ENCODE results near the gene LBHD2. TPM values are rescaled to one million over a fixed set of nuclear protein-coding genes. Genes with fewer than 3 reads are reported as not detected.
"Not testable (repeated sequence)": the region's sequence is repeated elsewhere in the genome, so short reads cannot be mapped to it uniquely, and the experiment has no call there.

The LBHD2 gene
- total and polyA plus RNA-seq, 9 donors, result 0.47 TPM; not detected in 8

DNA sequence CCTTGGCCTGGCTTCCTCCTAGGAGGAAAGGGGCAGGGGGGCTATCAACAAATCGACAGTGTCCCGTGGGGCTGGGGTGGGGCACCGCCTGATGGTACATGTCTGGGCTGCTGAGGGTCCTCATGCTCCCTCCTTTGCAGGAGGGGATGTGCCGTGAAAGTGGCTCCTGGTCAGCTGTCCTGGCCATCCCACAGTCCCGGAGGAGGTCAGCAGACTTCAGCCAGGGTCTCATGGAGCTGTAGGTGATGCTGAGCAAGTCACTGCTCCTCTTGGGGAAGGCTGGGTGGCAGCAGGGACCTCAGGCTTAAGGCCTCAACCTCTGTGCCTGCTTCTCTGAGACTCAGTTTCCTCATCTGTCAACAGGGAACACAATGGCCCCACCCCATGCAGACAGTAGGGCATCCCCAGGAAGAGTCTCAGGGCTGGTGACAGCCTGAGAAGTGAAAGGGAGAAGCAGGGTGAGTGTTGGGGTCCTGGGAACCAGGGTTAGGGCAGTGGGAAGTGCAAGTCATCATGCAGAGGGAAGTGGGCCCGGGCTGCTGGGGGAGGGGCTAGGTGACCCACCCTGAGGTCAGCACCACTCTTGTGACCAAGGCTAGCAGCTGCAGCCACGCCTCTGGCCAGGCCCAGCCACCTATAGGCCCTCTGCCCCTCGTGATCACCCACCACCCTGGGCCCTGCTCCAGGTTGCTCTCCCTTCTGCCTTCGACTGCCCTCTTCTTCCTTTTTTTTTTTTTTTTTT, 34.8 kb downstream of the LBHD2 start:
- H3K9me3 ChIP-seq, result no peaks in the 10 kb centered on the region
- peak overlapping the region in 1 of 2 donors; percentile 60 for H3K27ac ChIP-seq
- H3K27me3 ChIP-seq, result no peaks in the 10 kb centered on the region
- intact Hi-C loops (cut with DNase I), result no loop called here
- WGBS, 3 donors, result 75 to 88% (median 84%) methylated on average over 9 of the region's 9 CpGs
- DNase-seq, result no peak
- H3K36me3 ChIP-seq, result no peaks in the 10 kb centered on the region
- H3K4me3 ChIP-seq, result no peak overlapping the region
- TF ChIP-seq POLR2A (IDR thresholded peaks at IDR 0.05) (no peak), EP300 (IDR thresholded peaks at IDR 0.05) (no peak)
- TF ChIP-seq, protein P1, sequence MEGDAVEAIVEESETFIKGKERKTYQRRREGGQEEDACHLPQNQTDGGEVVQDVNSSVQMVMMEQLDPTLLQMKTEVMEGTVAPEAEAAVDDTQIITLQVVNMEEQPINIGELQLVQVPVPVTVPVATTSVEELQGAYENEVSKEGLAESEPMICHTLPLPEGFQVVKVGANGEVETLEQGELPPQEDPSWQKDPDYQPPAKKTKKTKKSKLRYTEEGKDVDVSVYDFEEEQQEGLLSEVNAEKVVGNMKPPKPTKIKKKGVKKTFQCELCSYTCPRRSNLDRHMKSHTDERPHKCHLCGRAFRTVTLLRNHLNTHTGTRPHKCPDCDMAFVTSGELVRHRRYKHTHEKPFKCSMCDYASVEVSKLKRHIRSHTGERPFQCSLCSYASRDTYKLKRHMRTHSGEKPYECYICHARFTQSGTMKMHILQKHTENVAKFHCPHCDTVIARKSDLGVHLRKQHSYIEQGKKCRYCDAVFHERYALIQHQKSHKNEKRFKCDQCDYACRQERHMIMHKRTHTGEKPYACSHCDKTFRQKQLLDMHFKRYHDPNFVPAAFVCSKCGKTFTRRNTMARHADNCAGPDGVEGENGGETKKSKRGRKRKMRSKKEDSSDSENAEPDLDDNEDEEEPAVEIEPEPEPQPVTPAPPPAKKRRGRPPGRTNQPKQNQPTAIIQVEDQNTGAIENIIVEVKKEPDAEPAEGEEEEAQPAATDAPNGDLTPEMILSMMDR (IDR thresholded peaks at IDR 0.05), result no peak
- H3K4me1 ChIP-seq (ENCODE audit: insufficient read depth), result peaks cover 14% of the 10 kb centered on the region

DNA sequence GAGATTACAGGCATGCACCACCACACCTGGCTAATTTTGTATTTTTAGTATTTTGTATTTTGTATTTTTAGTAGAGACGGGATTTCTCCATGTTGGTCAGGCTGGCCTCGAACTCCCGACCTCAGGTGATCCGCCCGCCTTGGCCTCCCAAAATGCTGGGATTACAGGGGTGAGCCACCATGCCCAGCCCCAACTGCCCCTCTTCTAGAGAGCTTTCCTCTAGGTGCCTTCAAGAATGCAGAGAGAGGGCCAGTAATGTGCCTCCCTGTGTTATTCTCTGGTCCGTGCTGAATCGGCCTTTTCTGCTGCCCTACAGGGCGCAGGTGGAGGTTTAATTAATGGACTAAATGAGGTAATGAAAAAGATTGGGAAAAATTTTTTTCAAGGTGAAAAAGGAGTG, 35.5 kb downstream of the LBHD2 start:
- DNase-seq; H3K4me3 ChIP-seq; H3K36me3 ChIP-seq; H3K9me3 ChIP-seq; H3K27ac ChIP-seq; H3K27me3 ChIP-seq; intact Hi-C loops (cut with DNase I): not testable (repeated sequence)
- H3K4me1 ChIP-seq (ENCODE audit: insufficient read depth), result peaks cover 16% of the 10 kb centered on the region
- WGBS, 3 donors, result 92 to 94% (median 93%) methylated on average over 8 of the region's 8 CpGs

DNA sequence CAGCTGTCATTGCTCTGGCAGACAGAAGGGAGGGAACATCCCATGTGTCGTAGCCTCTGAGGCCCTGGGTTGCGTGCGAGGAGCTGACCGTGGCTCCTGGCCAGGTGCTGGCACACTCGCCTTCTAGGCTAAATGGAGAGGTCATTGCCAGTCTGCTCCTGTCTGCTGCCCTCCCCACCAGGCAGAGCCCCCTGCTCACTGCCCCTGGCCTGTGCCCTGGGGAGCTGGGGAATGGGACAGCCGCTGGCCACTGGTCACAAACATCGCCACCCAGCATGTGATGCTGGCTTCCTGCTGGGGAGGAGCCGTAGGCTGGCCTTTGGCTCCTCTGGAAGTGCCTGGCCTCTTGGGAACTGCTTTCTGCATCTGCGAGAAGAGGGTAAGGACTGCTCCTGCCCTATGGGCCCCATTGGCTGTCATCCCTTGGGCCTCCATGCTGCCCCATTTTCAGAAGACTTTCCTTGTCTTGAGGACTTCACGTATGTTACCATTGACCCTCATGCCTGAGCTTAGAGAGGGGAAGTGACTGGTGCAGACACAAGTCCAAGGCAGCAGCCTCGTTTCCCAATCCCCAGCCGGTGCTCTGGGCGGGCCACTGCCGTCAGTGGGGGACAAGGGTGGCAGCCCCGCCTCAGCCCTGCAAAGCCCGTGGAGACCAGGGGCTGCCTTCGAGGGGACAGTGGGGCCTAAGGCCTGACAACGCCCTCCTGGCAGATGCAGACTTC, 37.3 kb downstream of the LBHD2 start:
- Histone ChIP-seq H3K27me3 (no peaks in the 10 kb centered on the region), H3K4me3 (no peak overlapping the region), H3K27ac (peak overlapping the region; percentile 41 to 67), H3K9me3 (no peaks in the 10 kb centered on the region), H3K4me1 (ENCODE audit: insufficient read depth) (peaks cover 16% of the 10 kb centered on the region), H3K36me3 (no peaks in the 10 kb centered on the region)
- peak in 2 of 5 donors; percentile 47 to 48 for DNase-seq
- WGBS, 3 donors, result 49 to 66% (median 57%) methylated on average over 18 of the region's 18 CpGs
- intact Hi-C loops (cut with DNase I), result no loop called here
- peak; percentile 11 for TF ChIP-seq POLR2A (IDR thresholded peaks at IDR 0.05)
- TF ChIP-seq, protein P1 (IDR thresholded peaks at IDR 0.05), result no peak

DNA sequence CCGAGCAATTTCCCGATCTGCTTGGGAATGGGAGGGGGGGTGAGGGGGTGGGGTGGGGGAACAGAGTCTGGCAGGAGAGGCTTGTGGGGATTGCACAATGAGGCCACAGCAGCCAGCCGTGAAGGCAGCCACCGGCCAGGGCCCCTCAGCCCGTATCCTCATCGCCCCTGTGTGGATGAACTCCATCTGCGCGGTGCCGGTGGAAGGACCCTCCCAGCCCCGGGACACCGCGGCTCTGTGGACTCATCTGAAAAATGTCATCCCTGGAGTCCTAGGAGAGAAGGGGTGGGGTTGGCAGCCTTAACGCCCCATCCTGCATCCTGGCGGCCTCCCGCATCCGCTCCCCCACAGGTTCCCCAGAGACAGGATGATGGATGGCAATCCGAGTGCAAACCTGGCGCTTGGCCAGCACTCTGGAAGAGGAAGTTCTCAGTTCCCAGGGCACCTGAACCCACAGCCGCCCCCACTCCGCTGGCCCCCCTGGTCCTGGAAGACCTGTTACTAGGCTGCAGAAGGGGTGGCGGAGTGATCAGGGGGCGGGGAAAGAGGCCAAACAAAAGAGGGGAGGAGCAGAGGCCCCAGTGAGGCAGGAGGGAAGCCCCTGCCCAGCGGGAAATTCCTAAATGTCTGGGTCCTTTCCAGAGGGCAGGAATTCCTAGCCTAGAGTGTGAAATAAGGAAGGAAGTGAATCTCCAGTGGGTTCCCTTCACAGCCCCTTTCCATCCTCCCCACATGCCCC, 38.0 kb downstream of the LBHD2 start:
- Histone ChIP-seq H3K4me1 (ENCODE audit: insufficient read depth) (peaks cover 18% of the 10 kb centered on the region), H3K36me3 (no peaks in the 10 kb centered on the region), H3K27me3 (no peaks in the 10 kb centered on the region), H3K4me3 (peak overlapping the region; percentile 8), H3K9me3 (no peaks in the 10 kb centered on the region), H3K27ac (peak overlapping the region; percentile 66 to 67)
- intact Hi-C loops (cut with DNase I), result no loop called here
- peak; percentile 77 to 92 (median 90) for DNase-seq
- WGBS, 3 donors, result 3 to 6% (median 5%) methylated on average over 23 of the region's 23 CpGs
- TF ChIP-seq POLR2A (IDR thresholded peaks at IDR 0.05) (no peak), EP300 (IDR thresholded peaks at IDR 0.05) (no peak)
- TF ChIP-seq, protein P1 (IDR thresholded peaks at IDR 0.05), result no peak
